GM21367 (cell line): ENCODE results near the gene KY.

Experiments used
- ATAC-seq: cut with Tn5 transposase; IDR thresholded peaks from one replicate; pipeline ENCODE4 v1.9.1; 2021; ENCODE audit not compliant: unreplicated experiment

The KY gene

DNA sequence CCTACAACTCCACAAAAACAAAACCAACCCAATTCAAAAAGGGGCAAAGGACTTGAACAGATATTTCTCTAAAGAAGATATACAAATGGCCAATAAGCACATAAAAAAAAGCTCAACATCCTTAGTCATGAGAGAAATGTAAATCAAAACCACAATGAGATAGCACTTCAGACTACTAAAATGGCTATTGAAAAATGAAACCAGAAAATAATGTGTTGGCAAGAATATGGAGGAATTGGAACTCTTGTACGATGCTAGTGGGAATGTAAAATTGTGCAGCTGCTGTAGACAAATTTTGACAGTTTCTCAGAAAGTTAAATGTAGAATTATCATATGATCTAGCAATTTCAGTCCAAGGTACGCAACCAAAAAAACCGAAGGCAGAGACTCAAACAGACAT is 29.0 kb downstream of the KY start:
- no peak for ATAC-seq

DNA sequence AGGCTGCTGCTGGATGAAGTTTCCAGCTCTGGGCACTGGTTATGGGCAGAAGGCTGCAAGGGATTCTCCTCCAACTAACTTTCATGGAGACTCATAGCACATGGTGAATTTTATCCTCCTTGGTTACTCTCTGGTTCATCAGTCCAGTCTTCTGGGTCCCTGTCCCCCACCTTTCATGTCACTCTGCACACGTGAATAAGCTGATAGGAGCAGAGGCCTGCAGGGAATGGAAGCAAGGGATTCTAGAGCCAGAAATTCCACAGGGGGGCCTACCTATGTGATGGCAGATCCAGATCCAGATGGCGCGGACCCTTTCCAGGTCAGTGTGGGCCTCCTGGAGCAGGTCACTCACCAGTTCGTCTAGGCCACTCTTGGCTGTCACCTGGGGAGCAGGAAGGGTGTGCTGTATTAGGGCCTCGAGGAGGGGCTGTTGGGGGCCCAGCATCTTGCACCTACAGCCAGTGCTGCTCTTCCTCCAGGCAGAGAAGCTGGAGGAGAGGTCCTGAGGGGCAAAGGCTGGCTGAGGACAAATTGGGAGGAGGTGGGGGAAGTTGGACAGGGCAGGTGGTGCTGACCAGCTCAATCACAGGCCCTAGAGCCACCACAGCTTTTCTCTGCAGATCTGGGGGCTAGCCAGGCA is 30.2 kb downstream of the KY start:
- no peak for ATAC-seq

DNA sequence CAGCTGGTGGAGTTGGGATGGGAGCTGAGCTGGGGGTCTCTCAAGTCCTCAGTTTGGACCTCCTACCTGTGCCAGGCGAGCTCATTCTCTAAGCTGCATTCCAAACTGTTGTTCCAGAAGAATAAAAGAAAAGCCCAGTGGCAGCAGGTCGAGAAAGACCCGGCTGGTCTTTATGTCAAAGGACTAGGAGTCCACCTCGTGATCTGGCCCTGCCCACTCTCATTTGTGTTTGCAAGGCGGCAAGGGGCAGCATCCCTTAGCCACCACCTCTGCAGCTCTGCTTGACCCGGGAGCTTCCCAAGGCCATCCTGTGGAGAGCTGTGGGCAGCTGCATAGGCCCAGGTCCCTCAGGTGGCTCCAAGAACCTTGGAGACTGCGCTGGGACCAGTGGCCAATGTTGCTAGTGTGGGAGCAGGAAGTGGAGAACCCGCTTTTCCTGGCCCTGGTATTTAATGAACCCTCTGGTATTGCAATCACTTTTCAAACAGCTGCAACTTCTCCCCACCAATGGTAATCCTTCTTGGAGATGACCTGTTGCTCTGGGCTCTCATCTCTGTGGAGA is 30.9 kb downstream of the KY start:
- no peak for ATAC-seq

DNA sequence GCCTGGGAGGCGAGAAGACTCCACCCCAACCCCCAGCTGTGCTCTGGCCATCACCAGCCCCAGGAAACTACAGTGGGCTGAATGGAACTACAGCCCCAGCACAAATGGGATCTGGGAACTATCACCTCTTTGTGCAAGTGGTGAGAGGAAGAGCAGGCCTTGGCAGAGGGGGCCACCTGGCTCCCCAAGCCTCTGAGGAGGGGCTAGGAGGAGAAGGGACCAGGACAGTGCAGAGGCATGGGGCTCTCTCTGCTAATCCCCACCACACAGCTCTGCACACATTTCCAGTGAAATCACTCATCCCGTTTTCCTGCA is 31.6 kb downstream of the KY start:
- no peak for ATAC-seq

DNA sequence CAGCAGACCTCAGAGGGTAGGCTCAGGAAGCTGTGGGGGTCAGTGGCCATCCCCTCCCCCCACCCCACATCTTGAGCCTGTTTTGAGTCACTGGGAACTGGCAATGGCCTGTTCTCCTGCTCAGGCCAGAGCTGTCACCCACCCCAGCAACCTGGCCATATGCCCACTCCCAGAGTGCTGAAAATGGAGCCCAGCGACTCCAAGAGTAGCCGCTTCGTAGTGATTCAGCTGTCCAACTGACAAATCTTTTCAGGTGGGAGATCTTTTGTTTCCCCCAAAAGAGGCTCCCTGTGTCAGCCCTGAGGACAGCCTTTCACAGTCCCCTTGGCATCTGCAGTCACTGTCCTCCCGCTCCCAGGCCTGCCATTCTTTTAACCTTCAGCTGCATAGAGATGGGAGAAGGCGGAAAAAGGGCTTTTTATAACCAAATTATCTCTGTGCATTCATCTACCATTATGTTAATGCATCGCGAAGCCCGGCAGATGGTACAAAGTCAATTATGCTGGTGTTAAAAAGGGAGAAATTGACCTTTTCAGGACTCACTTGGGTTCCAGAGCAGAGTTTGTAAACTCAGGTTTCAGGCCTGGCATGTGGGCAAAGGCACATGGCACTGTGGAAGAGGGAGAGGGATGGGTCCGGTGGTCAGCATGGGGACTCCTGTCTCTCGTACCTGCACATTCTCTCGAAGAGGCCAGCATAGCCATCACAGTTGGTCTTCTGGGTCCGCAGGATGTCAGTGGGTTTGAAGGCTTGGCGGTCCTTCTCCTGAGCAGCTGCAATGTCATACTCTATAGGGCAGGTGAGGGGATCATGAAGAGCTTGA is 32.1 kb downstream of the KY start:
- ATAC-seq = no peak

DNA sequence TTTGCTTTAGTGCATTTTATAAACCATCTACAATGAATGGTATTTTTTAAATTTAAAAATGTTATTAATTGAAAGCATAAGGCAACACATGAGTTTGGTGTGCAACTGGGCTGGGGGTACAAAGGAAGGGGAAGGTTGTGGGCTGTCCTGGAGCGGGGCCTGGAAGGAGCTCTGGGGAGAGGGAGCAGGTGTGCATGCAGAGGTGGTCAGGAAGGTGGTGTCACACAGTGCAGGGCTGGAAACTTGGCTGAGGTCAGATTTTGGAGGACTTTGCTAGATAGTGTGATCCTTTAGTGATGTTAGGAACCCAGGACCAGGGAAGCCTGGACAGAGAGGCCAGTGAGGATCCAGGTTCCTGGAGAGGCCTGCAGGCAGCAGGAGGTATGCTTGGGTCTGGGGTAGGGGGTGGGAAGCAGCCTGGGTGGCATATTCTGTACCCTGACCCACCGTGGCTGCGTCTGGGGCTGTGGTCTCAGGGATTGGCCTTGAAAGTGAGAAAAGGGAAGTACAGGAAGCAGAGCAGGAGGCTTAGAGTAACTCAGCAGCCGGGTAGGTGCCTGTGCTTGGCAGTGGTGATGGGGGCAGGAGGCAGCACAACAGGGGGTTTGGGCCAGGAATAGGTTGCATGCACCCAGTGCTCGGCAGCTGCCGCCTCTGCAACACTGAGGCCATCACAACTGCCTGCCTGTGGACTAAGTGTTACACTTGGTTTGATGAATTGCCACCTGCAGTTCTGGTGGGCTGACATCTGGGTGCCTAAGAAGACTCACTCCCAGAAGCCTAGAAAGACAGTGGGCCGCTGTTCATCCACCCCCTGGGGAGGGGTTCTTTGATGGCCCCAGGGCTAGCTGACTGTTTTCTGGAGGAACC is 33.0 kb downstream of the KY start:
- ATAC-seq = no peak

DNA sequence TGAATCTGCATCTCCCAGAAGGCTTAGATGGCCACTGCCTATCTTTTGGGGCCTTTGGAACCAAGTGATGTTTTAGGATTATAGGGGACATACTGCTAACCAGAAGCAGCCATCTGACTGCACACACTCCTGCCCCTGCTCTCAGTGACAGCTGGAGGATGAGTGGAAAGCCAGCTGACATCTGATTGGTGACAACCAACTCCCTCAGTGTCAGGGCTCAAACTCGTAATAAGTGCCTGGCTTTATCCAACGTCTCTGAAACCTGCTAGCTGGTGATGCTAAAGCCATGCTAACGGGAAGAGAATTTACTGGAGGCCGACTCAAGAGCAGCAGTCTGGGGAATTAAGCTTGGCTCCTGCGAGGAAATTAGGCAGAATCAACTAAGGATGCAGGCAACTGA is 35.1 kb downstream of the KY start:
- ATAC-seq = no peak

DNA sequence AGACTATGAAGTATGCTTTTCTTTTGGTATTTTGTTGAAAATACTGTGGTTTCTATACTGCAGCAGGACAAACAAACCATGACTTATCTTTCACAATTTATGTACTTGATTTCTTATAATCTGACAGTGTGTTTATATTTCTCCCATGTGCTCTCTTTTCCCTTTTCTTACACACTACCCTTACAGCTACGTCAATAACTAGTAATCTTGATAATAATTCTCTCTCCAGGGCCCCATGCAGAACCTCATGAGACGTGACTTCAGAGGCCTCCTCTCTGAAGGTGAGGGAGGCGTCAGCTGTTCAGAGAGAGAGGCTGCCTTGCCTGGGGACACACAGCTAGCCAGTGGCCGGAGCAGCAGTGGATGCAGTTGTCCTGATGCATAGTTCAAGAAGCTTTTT is 35.9 kb downstream of the KY start:
- ATAC-seq = no peak

DNA sequence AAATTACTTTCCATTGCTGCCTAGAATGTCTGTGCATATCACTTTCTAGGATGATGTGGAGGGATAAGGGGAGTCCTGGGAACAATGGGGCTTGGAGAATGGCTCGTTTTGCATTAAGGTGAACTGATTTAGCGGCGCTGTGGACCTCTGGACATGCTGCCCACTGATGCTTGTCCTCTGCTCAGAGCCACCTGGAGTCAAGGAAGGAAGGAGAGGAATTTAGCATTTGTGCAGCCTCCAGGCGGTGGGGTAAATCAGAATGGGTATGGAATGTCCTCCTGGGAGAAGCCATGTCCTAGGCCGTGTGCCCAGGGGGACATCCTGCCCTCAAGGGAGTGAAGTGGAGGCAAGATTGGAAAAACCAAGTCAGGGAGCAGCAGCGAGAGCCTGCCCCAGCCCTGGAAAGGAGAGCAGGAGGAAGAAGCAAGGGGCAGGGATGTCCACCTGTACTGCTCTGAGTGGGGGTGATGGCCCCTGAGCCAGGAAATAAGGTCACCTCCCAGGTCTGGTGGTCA is 37.8 kb downstream of the KY start:
- no peak for ATAC-seq

DNA sequence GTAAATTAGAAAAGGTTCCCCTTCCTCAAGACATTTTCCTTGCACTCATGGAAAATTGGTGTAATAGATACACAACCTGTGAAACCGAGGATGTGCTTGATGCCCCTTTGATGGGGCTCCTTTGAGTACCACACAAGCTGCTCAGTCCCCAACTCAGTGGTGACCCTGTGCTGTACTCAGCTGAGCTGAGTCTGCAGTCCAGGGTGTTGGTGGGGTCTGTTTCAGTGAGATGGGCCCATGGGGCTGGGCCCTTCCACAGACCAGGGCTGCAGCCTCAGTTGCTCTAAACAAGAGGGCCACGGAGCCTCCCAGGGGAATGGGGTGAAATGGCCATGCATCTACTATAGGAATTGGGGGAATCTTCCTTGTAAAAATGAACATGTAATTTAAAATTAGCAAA is 39.3 kb downstream of the KY start:
- ATAC-seq = no peak

DNA sequence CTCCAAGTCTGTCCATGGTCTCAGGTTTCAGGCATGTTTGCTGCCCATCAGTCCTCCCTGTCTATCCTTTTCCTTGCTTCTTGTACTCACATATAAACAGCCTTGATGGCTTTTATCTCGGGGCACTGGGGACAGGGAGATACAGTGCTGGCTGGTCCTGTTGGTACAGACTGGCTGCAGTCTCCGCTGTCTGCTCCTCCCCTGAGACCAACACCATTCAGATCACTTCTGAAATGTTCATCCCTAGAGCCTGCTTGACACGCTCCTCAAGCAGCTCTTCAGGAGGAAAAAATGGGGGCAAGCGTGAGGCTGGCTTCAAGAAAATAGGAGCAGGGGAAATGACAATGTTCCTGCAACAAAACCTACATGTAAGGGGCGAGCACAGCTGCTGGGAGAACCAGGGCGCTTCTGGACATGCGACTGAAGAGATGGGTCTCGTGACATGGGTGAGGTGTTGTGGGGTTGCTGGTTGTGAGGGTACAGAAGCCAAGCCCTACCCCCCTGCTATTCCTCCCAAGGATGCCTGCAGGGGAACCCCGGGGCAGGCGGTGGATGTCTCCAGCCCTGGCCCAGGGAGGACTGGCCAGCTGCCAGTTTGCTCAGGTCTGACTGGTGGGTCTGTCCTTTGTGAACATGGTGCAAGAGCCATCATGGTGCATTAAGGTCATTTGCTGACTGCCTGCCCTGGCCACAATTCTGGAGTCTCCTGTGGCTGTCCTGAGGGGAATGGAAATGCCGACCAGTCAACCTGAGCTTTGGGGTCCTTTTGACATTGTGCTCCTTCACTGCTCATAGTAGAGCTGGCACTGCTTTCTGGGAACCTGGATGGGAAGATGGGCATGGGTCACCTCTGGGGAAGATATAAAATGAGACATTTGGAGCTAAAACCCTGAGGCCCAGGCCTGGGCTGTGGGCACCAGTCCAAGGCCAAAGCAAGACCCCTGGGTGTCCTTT is 40.1 kb downstream of the KY start:
- no peak for ATAC-seq

DNA sequence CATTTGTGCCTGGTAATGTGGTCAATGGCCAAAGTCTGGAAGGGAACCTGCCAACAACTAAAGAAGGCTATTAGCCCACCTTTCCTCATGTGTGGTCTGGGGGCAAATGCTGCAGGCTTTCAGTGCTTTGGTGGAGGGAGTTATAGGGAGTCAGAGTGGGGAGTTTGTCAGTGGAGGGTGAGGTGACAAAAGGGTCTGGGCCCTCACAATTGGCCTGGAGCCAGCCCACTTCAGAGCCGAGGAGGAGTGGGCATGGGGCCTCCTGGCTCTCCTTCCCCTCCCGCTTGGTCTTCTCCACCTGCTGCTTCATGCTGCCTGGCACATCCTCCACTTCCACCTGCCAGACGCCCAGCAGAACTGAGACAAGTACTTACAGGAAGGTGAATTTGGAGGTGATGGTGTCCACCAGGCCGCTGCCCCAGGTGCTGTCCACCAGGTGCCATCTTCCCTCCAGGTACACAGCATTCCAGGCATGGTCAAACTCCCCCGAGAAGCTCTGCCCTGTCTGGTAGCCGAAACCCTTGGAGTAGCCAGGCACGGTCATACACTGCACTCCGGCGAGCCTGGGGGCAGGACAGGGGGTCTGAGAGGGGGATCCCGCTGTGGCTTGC is 40.9 kb downstream of the KY start:
- no peak for ATAC-seq

DNA sequence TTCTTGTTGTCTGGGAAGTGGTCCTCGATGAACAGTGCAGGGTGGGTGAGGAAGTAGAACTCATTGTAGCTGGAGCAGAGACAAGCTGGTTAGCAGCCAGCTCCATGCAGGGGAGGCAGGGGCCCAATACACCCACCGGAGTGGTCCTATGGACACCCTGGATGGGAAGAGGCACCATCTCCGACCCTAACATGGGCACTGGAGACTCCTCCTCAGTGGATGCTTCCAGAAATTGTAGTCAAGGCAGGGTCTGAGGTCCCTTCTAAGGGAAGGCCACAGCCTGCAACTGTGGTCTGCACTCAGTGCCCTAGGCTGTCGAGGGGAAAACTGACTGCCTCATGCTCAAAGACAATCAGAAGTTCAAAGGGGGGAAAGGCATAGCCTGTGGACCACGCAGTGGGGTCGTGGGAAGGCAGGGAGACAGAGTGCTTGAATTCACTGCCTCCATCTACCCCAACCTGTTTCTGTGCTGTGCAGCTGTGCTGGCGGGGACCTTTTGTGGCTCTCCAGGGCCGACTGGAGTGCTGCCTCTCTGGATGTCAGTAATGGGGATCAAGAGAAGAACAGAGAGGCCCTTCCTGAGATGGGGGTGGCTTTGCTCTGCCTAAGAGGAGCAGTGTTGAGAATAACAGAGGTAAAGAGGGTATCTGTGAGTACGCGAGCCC is 41.9 kb downstream of the KY start:
- ATAC-seq = no peak

DNA sequence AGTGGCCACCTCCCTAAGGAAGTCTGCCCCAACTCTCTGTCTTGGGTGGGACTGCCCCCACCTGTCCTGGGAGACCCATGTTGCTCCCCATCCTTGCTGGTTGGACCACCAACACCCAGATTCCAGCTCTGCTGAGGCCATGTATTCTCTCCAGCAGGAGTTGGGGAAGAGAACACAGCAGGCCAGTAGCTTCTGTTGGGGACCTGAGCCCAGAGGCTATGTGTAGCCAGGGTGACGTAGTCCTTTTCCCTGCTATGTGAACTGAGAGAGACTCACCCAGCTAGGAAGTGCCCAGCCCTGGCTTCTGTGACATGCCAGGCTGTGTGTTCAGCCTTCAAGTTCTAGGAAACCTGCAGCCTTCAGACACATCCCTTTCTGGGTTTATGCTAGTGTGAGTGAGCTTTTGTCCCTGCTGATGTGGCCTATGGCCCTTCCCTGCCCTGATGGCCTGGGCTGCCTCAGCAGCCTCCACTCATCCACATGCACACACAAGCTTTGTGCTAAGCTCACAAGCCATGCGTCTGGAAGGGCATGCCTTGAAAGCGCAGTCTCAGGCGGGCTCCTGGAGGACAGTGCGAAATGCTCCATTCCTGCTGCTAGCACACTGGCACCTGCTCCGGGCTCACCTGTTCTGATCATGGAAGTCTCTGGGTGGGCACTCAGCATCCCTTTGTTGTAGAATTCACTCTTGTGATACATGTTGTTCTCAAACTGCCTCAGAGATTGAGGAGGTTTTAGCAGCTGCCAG is 42.6 kb downstream of the KY start:
- no peak for ATAC-seq

DNA sequence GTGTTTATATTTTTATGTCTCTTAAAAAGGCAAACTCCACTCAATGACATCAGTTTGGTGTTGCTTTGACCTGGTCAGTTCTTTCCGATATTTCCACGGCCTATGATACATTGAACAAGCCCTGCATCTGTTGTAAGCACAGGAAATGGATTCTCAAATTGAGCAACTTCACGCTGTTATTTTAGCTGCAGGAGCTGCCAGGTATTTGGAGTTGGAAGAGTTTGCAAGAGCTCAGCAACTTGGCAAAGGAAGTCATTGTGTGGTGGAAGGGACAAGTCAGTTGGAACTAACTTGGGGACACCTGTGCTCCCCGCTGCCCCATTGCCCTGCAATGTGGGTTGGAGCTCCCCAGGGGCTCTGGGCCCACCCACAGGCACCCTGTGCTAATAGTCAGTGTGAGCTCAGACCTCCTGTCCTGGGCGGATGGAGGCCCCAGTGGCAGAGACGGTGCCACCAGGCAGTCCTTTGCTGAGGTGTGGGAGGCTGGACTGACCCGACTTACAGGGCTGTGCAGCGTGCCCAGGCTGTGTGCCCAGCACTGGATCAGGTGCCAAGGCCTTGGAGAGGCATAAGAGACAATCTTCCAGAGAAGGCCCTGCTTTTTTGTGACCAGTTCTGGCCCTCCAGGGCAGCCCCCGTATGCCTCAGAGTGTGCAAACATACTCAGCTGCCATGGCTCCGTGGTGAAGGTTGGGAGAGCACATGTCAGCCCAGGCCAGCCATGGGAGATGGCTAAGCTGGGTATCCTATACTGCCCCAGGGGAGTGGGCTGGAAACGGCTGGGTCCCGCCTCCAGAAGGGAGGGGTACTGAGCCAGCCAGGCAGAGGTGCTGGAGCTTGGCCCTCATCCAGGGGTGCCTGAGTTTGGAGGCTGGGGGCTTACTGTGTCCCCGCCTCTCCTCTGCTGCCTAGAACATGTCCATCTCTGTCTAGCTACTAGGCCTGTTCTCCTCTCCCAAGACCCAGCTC is 43.5 kb downstream of the KY start:
- ATAC-seq = no peak

DNA sequence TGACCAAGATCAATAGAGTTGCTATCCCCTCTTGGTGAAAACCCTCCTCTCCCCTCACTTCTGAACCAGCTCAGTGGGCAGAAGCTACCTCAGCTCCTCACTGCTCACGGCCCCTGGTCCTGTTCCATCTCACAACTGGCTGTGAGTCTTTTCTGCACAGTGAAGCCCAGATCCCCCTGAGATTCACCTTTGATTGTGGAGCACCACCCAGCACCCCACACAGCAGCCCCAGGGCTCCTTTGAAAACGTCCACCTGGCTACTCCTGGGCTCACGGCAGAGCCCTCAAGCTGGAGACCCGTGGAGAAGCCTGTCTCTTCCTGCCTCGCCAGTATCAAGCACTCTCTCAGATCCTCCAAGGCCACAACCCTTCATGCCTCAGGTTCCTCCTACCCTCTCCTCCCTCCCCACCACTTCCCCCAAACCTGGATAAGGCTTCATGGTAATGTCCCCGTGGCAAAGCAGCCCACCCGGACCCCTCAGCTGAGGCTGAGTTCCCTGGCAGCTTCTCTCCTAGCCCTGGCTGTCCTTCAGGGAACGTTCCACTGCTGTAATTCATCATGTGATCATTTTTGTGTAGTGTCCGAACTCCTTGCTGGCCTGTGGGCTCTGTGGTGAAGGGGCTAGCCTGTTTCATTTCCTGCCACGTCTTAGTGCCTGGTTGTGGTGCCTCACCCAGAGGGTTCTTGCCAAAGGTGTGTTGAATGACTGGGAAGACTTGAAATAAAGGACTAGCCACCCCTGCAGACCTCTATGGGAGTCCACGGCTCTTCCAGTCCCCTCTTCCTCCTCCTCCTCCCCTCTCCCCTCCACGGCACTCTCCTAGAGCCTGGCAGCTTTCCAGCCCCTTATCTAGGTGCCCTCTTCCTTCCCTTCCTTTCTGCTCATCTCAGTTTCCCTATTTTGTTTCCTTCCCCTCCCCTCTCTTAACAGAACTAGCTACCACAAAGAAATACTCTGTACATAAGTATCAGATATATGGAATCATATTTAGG is 44.5 kb downstream of the KY start:
- ATAC-seq = no peak
